IPS-NIHi7 (cell line): ENCODE measurements around the gene CISH.

Source experiments
- DNase-seq: peaks from one replicate; pipeline ENCODE4 v3.0.0; 2012; ENCODE audit warnings: mixed read lengths; ENCODE audit errors: extremely low spot score

CISH gene

DNA sequence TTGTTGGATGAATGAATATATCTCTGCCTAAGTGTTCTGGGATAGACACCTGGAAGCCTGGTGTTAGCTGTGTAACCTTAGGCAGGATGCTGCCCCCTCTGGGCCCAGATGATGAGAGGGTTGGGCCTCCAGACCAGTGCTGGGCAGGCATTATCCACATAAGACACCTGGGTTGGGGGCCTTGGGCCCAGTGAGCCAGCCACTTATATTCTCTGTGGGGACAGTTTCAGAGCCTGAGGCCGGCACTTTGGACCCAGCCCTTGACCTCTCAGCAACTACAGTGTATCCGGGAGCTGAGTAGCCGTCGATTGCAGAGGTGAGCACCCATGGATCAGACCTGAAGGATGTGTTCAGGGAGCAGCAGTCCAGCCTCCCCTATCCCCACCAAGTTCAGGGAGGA is 40.1 kb downstream of the CISH start:
- no peak for DNase-seq

- no peak for DNase-seq
Measured at GRCh38 chr3:50570508-50571279, 40.9 kb downstream of the CISH start.

DNA sequence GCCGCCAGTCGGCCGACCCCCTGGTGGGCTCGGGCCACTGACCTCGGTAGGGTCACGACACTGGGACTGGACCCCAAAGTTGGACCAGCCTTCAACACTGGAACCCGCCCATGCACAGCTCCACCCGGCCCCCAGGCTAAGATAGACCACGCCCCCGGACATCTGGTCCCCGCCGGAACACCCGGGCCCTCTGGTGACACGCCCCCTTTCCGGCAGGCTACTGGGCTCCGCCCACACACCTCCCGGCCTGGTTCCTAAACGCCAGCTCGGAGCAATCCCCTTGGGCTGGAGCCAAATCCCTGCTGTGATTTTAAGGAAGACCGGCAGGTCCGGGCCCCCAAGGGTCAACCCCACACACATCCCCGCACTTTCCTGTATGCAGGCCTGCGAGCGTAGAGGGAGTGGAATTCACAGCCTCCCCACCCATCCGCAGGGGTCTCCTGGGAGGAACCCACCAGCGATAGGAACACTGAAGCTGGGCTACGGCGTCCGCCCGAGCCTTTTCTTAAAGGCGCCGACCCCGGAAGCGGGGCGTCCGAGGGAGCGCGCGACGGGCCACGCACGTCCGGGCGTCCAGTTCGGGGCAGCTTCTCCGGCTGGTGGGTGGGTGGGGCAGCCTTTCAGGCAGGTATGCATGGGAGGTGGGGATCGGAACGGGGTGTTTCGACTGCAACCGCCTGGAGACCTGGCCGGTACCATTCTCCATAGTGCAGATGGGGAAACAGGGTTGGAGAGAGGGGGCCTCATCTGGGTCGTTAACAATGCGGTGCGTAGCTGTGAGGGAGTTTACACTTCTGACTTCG is 42.4 kb downstream of the CISH start, which contains the start of gene HEMK1:
Gene HEMK1 (plus strand): TSS at position 576 of the 803 bp plus-strand sequence. CDS start 1,583 bp downstream, outside the sequence.
- peak; percentile 100 for DNase-seq

DNA sequence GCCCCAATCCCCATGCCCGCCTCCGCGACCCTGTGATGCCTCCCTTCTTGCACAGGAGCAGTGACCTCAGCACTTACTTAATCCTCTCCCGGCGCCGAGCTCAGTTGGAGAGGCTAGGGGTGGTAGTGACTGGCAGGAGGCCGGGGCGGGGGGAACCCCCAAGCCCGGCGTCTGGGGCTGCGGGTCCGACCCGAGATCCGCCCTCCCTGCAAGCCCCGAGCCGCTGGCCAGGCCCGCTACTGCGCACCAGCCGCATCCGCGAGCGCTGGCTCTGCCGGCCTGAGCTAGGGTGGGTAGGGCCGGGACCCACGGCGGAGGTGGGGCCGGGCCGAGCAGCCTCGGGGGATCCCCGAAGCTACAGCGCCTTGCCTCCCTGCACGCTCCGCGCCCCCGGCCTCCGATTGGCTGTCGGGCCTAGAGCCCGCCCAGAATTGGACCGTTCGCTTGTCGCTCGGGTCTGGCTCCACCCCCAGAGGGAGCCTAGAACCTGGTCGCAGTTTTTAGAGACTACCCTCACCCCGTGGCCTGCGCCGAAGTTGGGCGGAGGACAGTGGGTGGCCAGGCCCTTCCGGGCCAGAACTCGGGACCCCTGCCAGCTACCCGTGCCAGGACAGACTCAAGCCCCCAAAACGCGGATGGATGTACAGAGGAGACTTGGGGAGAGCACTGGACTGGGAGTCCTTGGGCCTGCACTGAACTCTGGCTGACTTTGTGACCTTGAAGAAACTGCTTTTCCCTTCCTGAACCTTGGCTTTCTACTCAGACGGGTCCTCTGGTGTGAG is 44.0 kb downstream of the CISH start, which contains the start of gene C3orf18:
Gene C3orf18 (minus strand): TSS at position 362 of the 782 bp plus-strand sequence. CDS start 2,048 bp downstream, outside the sequence.
- DNase-seq: peak; percentile 99

GRCh38 chr3:50567011-50567385 is 44.6 kb downstream of the CISH start:
- no peak for DNase-seq

- DNase-seq: no peak
Measured at GRCh38 chr3:50564321-50564720, 47.3 kb downstream of the CISH start.

DNA sequence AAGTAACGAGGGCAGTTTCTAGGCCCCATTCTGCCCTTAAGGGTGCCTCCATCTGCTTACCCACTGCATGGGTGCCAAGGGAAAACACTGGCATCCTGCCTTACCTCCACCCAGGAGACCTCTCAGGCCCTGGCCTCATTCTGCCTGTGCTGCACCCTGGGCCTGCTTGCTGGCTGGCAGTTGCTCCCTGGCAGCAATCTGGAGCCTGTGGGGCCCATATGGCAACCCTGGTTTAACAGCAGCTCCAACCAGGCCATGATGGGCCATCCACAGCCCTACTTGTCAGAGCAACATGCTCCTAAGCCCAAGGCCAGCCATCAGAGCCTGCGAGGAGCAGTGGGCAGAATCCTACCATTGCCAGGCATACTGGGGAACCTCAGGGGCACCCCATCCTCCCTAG is 47.7 kb downstream of the CISH start:
- DNase-seq: no peak

DNA sequence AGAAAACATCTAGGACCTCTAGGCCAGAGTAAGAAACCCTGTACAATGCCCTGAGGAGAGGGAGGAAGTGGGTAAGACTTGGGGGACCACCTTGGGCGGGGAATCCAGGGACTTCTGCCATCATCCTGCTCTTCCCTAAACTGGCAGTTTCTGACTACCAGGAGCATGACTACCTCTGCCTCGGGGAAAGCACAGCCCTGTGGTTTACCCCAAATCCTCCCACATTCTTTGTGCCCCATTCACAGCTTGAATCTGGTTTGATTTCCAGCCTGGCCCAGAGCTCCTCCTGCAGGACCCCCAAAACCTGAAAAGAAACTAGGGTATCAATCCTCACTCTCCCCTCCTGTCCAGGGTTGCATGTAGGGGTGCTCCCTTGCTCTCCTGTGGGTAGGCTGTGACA is 48.7 kb downstream of the CISH start:
- no peak for DNase-seq

- DNase-seq: no peak
Measured at GRCh38 chr3:50559702-50560101, 51.9 kb downstream of the CISH start.

DNA sequence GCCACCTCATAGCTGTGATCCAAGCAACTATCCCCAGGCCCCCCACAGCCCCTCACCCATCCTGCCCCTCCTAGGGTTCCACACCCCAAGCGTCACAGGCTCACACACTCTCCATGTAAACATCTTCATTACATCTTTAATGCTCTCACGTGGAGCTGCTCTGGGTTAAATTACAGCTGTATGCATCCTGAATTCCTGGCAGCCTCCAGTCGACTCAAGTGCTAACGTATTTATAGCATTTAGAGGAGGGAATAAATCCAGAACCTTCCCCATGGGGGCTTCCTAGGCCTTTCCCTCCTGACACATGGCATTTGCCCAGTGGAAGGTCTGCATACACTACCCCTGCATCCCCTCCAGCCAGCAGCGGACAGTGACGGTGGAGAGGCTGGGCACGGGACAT is 53.7 kb downstream of the CISH start:
- no peak for DNase-seq

- no peak for DNase-seq
Measured at GRCh38 chr3:50557106-50557505, 54.5 kb downstream of the CISH start.
